Small intestine (tissue), 7 donors: ENCODE data around the gene TSGA10IP. TPM values are rescaled to one million over a fixed set of nuclear protein-coding genes. Genes with fewer than 3 reads are reported as not detected.

Experiments
- DNase-seq, 2 donors: peaks; one replicate each; pipeline versions ENCODE4 v3.0.0 to v3.0.0-alpha.2; 2013
- FAIRE-seq: peaks from 2 replicates; lab custom pipeline; 2012; peaks lifted over from hg19 to GRCh38; lab: Jason Lieb, UNC
- H3K27ac ChIP-seq, 3 donors: one replicate each; pipeline ENCODE4 v1.5.1; 2013; ENCODE audit warnings: low read length in 2 of 3, mild to moderate bottlenecking in 2 of 3, control low read depth in 1 of 3, inconsistent platforms in 1 of 3, low read depth in 1 of 3, moderate library complexity in 1 of 3
- H3K27me3 ChIP-seq, 3 donors: one replicate each; pipeline ENCODE4 v1.6.1; 2013; ENCODE audit warnings: low read length in 3 of 3, inconsistent platforms in 1 of 3; ENCODE audit not compliant: control insufficient read depth in 3 of 3, insufficient read depth in 3 of 3
- H3K36me3 ChIP-seq, 3 donors: one replicate each; pipeline ENCODE4 v1.6.1; 2013; ENCODE audit warnings: low read length in 3 of 3, inconsistent platforms in 1 of 3, low read depth in 1 of 3, mild to moderate bottlenecking in 1 of 3, moderate library complexity in 1 of 3; ENCODE audit not compliant: control insufficient read depth in 3 of 3, insufficient read depth in 2 of 3
- H3K4me1 ChIP-seq, 3 donors: one replicate each; pipeline ENCODE4 v1.6.1; 2013; ENCODE audit warnings: low read length in 2 of 3, inconsistent platforms in 1 of 3, low read depth in 1 of 3, mild to moderate bottlenecking in 1 of 3, moderate library complexity in 1 of 3; ENCODE audit not compliant: control insufficient read depth in 3 of 3, insufficient read depth in 2 of 3
- H3K4me3 ChIP-seq, 3 donors: one replicate each; pipeline ENCODE4 v1.5.1; 2013; ENCODE audit warnings: low read length in 3 of 3, control low read depth in 1 of 3, inconsistent platforms in 1 of 3, low read depth in 1 of 3, mild to moderate bottlenecking in 1 of 3, moderate library complexity in 1 of 3
- H3K9me3 ChIP-seq, 2 donors: one replicate each; pipeline ENCODE4 v1.6.1; 2013; ENCODE audit warnings: low read depth in 1 of 2, low read length in 1 of 2; ENCODE audit not compliant: control insufficient read depth in 2 of 2, insufficient read depth in 1 of 2
- WGBS, 3 donors: extraction: QIAGEN DNeasy Blood & Tissue Kit; methylation state at CpG; one replicate each; pipeline ENCODE4 v1.1.7; 2013; 5-methylcytosine and 5-hydroxymethylcytosine counted together
- polyA plus RNA-seq, 4 donors: library from polyadenylated mRNA; stranded (reverse) in 3 of 4; unstranded in 1 of 4; fragments of 200-250 nt in 3 of 4; fragments of 120-200 nt in 1 of 4; gene quantifications; one replicate each; pipeline versions ENCODE4 v1.2.1 to v1.2.3, GENCODE V29; 2013
- donor health status: healthy with polysubstance abuse.
- donor health status: control.
- donor health status: control.
- donor health status: Bipolar disorder and iron deficiency.
- donor health status: healthy.

Gene TSGA10IP
- polyA plus RNA-seq, 4 donors, result 0.07 TPM; not detected in 3

- DNase-seq (no peak), FAIRE-seq (no peak)
- Histone ChIP-seq H3K4me3 (no peak overlapping the region), H3K27me3 (peaks cover 0 to 71% (median 0%) of the 10 kb centered on the region in 3 donors), H3K9me3 (no peaks in the 10 kb centered on the region), H3K36me3 (no peaks in the 10 kb centered on the region), H3K27ac (peak overlapping the region in 1 of 3 donors; percentile 16), H3K4me1 (peaks cover 0 to 17% (median 4%) of the 10 kb centered on the region in 3 donors)
- 50 to 66% (median 58%) methylated on average over 11 of the region's 11 CpGs for WGBS, 3 donors
Measured at GRCh38 chr11:65900899-65901180, 44.4 kb upstream of the TSGA10IP start.

GRCh38 chr11:65903068-65903481 is 42.2 kb upstream of the TSGA10IP start:
- H3K4me1 ChIP-seq, result peaks cover 0 to 17% (median 4%) of the 10 kb centered on the region in 3 donors
- DNase-seq (no peak), FAIRE-seq (no peak)
- H3K36me3 ChIP-seq, result no peaks in the 10 kb centered on the region
- 13 to 29% (median 22%) methylated on average over 5 of the region's 5 CpGs for WGBS, 3 donors
- no peaks in the 10 kb centered on the region for H3K9me3 ChIP-seq
- H3K27ac ChIP-seq, result no peak overlapping the region
- peaks cover 0 to 66% (median 0%) of the 10 kb centered on the region in 3 donors for H3K27me3 ChIP-seq
- no peak overlapping the region for H3K4me3 ChIP-seq

- Histone ChIP-seq H3K4me3 (no peak overlapping the region), H3K4me1 (peaks cover 0 to 17% (median 4%) of the 10 kb centered on the region in 3 donors), H3K9me3 (no peaks in the 10 kb centered on the region), H3K36me3 (no peaks in the 10 kb centered on the region), H3K27me3 (peaks cover 0 to 61% (median 0%) of the 10 kb centered on the region in 3 donors), H3K27ac (no peak overlapping the region)
- DNase-seq (no peak), FAIRE-seq (no peak)
- WGBS, 3 donors, result 19 to 60% (median 52%) methylated on average over 8 of the region's 8 CpGs
Measured at GRCh38 chr11:65903715-65904114, 41.6 kb upstream of the TSGA10IP start.

- H3K27me3 ChIP-seq, result peaks cover 0 to 51% (median 0%) of the 10 kb centered on the region in 3 donors
- H3K27ac ChIP-seq, result no peak overlapping the region
- FAIRE-seq (no peak), DNase-seq (no peak)
- H3K9me3 ChIP-seq, result no peaks in the 10 kb centered on the region
- no peaks in the 10 kb centered on the region for H3K4me1 ChIP-seq
- no peak overlapping the region for H3K4me3 ChIP-seq
- no peaks in the 10 kb centered on the region for H3K36me3 ChIP-seq
- 75 to 81% (median 79%) methylated on average over 5 of the region's 5 CpGs for WGBS, 3 donors
Measured at GRCh38 chr11:65906602-65907001, 38.7 kb upstream of the TSGA10IP start.

- no peak overlapping the region for H3K4me3 ChIP-seq
- no peak overlapping the region for H3K27ac ChIP-seq
- DNase-seq (no peak), FAIRE-seq (no peak)
- peaks cover 0 to 2% (median 0%) of the 10 kb centered on the region in 3 donors for H3K4me1 ChIP-seq
- H3K27me3 ChIP-seq, result peaks cover 0 to 41% (median 0%) of the 10 kb centered on the region in 3 donors
- no peaks in the 10 kb centered on the region for H3K9me3 ChIP-seq
- no peaks in the 10 kb centered on the region for H3K36me3 ChIP-seq
- WGBS, 3 donors, result 82 to 95% (median 90%) methylated on average over 6 of the region's 6 CpGs
Measured at GRCh38 chr11:65907878-65908277, 37.4 kb upstream of the TSGA10IP start.

- 20 to 24% (median 23%) methylated on average over 14 of the region's 14 CpGs for WGBS, 3 donors
- FAIRE-seq (no peak), DNase-seq (peak in 1 of 2 donors; percentile 42)
- Histone ChIP-seq H3K4me1 (peaks cover 0 to 8% (median 2%) of the 10 kb centered on the region in 3 donors), H3K4me3 (no peak overlapping the region), H3K27me3 (peaks cover 0 to 26% (median 0%) of the 10 kb centered on the region in 3 donors), H3K36me3 (peaks cover 0 to 6% (median 0%) of the 10 kb centered on the region in 3 donors), H3K9me3 (no peaks in the 10 kb centered on the region), H3K27ac (no peak overlapping the region)
Measured at GRCh38 chr11:65911682-65912568, 33.4 kb upstream of the TSGA10IP start.

- Histone ChIP-seq H3K27me3 (peaks cover 0 to 20% (median 0%) of the 10 kb centered on the region in 3 donors), H3K4me3 (no peak overlapping the region), H3K36me3 (peaks cover 0 to 15% (median 0%) of the 10 kb centered on the region in 3 donors), H3K4me1 (peaks cover 3 to 14% (median 10%) of the 10 kb centered on the region in 3 donors), H3K27ac (no peak overlapping the region), H3K9me3 (no peaks in the 10 kb centered on the region)
- DNase-seq (no peak), FAIRE-seq (no peak)
- WGBS, 3 donors, result 65 to 70% (median 67%) methylated on average over 4 of the region's 4 CpGs
Measured at GRCh38 chr11:65912845-65913244, 32.4 kb upstream of the TSGA10IP start.

GRCh38 chr11:65915101-65915820 is 30.0 kb upstream of the TSGA10IP start:
- no peaks in the 10 kb centered on the region for H3K9me3 ChIP-seq
- WGBS, 3 donors, result 60 to 72% (median 62%) methylated on average over 10 of the region's 10 CpGs
- DNase-seq, result no peak
- H3K4me3 ChIP-seq, result no peak overlapping the region
- H3K4me1 ChIP-seq, result peaks cover 3 to 17% (median 16%) of the 10 kb centered on the region in 3 donors
- peak overlapping the region in 1 of 3 donors; percentile 82 for H3K27ac ChIP-seq
- peaks cover 0 to 17% (median 0%) of the 10 kb centered on the region in 3 donors for H3K36me3 ChIP-seq
- no peak for FAIRE-seq
- peaks cover 0 to 7% (median 0%) of the 10 kb centered on the region in 3 donors for H3K27me3 ChIP-seq
